Fibroblast of skin of back (primary cell): ENCODE measurements around the gene TIGD7.
"Not testable (repeated sequence)": the region's sequence is repeated elsewhere in the genome, so short reads cannot be mapped to it uniquely, and the experiment has no call there.

Experiments
- DNase-seq: peaks from one replicate; pipeline ENCODE4 v3.0.0-alpha.2; 2013

TIGD7 gene

DNA sequence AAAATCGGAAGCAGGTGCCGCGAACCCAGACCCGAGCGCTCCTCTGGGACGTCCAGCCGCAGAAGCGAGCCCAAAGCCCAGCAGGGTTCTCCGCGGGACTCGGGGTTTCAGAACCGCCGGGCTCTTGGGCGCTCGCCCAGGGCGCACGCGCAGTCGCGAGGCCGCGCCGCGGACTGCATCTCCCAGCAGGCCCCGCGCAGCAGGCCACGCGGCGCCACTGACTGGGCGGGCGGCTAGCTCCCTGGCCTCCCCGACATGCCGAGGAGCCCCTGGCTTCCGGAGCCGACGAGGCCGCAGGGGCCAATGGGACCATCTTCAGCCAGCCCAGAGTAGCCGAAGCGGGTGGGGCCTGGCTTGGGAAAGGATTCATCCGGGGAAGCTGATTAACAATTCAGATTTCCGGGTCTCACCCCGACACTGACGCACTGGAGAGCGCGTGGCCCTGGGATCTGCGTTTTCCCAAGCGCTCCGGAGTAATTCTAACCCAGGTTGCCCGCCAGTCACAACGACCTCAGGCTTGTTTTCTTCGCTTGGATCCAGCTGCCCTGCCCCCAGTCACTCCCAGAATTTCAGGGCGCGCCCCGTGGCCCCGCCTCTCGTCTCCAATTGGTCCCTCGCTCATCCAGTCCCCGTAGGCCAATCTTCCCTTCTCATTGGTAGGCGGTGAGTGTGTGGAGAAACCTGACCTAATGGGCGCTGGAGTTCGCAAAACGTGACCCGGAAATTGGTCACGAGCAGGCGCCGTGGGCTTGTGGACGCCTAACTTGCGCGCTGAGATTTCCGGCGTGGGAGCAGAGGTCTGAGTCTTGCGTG is 22.3 kb downstream of the TIGD7 start, which contains the start of gene ZNF263:
ZNF263 (plus strand) TSS at position 762 of the 813 bp plus-strand sequence. CDS start 328 bp downstream, outside the sequence.
- peak; percentile 99 for DNase-seq

DNA sequence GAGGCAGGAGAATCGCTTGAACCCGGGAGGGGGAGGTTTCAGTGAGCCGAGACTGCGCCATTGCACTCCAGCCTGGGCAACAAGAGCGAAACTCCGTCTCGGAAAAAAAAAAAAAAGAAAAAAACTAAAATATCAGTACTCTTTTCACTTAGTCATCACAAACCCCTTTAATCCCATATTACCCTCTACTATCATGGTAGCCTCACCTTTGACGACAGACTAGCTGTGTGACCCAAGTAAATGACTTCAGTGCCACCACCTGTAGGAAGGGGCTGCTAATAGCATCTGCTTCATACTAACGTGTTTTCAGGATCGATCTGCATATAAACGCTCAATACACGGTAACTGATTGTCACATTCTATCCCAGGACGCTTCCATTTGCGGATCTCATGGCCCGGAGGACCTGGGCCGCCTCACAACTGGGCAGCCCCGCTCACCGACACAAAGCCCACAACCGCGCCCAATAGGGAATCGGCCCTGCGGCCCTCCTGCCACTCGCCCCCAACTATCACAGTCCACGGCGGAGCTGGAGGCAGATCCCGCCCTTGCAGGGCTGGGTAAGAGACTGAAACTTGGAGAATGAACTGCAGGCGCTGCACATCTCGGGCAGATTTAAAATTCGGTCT is 23.0 kb downstream of the TIGD7 start:
- DNase-seq: peak; percentile 77

DNA sequence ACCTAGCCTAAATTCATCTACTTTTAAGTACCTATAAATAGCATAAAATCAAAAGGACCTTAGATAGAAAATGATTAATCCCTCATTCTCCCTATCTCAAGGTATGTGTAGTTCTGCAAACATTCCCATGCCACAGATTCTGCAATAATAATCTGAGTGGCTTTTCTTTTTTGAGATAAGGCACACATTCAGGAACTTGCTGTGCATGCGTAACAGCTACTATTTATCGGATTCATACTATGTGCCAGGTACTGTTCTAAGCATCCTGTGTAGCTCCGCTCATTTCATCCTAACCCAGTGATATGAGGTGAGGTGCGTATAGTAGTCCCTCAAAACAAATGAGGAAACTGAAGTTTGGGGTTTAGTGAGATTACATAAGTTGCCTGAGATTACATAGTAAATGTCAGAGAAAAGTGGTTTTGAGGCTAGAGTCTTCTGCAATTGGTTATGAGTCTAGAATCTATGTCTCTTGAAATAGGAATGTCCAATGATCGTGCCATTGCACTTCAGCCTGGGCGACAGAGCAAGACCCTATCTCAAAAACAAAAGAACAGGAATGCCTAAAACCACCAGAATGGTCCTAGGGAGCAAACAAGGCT is 23.9 kb downstream of the TIGD7 start:
- no peak for DNase-seq

DNA sequence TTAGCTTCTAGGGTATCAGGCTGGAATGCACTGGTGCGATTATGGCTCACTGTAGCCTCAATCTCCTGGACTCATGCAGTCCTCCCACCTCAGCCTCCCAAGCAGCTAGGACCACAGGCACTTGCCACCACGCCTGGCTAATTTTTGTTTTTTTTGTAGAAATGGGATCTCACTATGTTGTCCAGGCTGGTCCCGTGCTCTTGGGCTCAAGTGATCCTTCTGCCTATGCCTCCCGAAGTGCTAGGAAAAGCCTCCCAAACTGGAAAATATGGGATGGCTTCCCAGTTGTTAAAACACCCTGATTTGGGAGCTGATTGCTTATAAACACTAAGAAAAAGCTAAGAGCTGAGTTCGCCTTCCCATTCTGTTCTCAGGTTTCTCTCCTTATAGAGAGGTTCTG is 28.6 kb downstream of the TIGD7 start:
- DNase-seq: no peak

DNA sequence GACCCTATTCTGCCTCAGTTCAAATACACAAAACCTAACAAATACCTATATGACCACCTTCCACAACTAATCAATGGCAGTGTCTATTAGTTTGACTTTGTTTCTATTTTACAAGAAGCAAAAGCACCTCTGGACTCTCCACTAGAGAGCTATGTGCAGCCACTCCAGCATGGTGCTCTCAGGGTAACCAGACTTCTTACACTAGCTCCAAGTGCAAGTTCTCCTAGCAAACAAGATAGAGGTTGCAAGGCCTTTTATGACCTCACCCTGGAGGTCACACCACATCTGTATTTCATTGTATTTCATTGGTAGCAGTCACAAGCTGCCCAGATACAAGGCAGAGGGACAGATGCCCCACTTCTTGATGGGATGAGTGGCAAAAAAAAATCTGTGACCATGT is 30.3 kb downstream of the TIGD7 start:
- DNase-seq: no peak

DNA sequence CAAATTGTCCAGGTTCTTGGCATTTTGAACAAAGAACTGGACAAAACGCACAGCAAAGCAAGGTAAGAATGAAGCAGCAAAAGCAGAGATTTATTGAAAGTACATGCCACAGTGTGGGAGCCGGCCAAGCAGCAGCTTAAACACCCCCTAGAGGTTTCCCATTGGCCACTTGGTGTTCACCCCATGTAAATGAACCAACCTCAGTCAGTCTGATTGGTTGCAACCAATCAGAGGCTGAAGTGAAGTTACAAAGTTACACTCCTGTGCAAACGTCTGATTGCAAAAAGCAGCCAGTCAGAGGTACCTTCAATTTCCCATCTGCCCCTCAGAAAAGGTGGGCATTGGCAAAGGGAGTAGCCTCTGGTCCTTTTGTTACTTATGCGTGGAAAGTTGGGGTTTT is 30.7 kb downstream of the TIGD7 start:
- DNase-seq: no peak

DNA sequence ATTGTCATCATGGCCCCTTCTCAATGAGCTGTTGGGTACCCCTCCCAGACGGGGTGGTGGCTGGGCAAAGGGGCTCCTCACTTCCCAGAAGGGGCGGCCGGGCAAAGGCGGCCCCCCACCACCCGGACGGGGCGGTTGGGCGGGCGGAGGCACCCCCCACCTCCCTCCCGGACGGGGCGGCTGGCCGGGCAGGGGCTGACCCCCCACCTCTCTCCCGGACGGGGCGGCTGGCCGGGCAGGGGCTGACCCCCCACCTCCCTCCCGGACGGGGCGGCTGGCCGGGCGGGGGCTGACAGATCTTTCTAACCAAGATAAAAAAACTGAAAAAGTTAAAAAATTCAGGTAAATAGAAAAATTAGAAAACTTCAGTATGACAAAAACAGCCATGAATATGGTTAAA is 33.9 kb downstream of the TIGD7 start:
- DNase-seq: not testable (repeated sequence)

DNA sequence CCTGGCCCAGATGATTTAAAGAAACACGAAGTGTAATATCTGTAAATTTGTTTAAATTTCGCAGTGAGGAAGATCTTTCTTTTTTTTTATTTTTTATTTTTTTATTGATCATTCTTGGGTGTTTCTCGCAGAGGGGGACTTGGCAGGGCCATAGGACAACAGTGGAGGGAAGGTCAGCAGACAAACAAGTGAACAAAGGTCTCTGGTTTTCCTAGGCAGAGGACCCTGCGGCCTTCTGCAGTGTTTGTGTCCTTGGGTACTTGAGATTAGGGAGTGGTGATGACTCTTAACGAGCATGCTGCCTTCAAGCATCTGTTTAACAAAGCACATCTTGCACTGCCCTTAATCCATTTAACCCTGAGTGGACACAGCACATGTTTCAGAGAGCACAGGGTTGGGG is 34.5 kb downstream of the TIGD7 start:
- not testable (repeated sequence) for DNase-seq

DNA sequence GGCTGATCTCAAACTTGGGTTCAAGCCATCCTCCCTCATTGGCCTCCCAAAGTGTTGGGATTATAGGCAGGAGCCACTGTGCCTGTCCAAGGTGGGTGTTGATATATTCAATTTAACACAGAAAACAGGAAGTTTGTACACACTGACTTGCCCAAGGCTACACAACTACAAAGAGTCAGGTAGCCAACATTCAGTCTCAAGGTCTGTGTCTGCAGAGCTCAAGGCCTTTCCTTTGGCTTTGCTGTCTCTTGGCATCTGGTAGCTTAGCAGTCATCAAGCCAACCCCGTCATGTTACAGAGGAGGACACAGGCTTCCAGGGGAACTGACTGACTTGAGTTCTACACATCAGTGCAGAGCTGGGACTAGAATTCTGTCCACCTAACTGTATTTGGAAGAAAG is 36.9 kb downstream of the TIGD7 start:
- DNase-seq: no peak

DNA sequence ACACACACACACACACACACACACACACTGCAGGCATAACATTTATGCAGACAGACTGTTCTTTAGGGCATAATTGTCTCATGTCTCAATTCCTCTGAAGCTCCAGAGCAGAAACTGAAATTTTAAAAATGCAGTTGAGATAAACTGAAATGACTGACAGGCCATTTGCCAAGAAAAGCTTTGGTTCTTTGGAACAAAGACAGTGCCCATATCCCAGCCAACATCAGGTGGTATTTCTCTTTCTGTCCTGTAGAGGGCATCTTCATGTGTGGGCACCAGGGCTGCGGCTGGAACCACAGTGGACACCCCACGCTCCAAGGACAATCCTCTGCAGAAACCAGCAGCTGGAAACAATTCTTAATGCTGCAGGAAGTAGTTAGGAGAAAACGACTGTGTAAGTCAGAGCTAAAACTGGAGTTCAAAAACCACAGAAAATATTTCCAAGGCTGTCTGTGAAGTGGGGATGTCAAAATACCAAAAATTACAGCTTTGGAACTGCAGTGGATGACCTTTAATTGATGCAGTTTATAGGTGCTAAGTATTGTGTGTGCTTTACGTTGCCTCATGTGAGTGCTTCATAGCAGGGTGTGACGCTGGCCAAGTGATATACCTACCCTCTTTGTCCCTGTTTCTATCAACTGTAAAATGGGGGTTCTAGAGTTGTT is 38.2 kb downstream of the TIGD7 start:
- peak; percentile 42 for DNase-seq

DNA sequence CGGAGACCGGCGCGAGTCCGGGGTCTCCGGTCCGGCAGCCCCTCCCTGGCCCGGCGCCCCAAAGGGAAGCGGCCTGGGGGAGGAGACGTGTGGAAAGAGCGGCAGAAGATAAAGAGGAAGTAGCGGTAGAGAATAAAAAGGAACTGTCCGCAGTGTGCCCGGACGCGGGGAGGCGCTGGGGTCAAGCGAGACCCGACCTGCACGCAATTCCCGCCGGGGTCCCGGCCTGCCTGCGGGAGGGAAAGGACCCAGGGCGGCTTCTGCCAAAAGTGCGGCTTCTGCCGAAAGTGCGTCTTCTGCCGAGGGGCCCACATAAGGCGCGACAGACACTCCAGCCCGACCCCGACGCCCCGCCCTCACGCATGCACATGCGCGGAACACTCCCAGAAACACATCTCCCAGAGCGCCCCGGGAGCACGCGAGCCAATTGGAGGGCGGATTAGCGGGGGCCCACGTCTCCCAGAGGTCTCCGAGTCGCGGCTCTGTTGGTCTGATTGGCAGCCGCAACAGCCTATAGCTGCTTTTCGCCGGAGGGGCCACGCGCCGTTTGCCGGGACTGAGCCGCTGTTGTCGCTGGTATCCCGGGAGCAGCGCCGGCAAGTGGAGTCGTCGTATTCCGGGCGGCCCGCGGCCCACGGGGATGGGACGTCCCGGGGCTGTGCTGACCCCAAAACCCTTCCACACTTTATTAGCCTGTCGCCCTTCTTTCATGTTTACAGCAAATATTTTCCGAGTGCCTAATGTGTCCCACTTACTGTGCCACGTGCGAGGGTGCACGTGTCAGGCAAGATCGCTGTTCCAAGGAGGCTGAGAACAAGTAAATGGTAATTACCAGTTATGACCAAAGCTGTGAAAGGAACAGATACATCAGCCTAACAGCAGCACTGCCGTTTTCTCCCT is 40.8 kb downstream of the TIGD7 start:
- DNase-seq: peak; percentile 99

DNA sequence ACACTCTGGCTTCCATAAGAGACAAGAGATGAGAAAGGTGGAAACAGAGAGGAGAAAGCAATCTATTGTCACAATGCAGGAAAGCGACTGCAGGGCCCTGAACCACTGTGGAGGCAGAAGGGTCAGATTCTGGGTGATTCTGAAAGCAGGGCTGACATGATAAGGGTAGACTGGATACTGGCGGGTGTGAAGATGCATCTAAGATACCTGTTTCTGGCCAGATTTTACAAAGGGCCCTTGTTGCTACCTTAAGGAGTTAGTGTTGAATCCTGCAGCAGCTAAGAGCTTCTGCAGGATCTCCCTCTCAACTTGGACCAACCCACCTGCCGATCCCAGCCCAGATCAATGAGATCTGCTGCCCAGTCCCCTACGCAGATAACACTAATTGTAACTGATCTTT is 42.7 kb downstream of the TIGD7 start:
- no peak for DNase-seq

DNA sequence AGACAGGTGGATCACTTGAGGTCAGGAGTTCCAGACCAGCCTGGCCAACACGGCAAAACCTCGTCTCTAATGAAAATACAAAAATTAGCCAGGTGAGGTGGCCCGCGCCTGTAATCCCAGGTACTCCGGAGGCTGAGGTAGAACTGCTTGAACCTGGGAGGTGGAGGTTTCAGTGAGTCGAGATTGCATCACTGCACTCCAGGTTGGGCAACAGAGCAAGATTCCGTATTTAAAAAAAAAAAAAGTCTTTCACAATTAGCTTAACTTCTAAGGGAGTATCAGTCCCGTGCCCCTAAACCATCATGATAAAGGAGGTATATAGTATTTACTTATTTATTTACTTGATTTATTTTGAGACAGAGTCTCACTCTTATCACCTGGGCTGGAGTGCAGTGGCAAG is 45.4 kb downstream of the TIGD7 start:
- DNase-seq: no peak

DNA sequence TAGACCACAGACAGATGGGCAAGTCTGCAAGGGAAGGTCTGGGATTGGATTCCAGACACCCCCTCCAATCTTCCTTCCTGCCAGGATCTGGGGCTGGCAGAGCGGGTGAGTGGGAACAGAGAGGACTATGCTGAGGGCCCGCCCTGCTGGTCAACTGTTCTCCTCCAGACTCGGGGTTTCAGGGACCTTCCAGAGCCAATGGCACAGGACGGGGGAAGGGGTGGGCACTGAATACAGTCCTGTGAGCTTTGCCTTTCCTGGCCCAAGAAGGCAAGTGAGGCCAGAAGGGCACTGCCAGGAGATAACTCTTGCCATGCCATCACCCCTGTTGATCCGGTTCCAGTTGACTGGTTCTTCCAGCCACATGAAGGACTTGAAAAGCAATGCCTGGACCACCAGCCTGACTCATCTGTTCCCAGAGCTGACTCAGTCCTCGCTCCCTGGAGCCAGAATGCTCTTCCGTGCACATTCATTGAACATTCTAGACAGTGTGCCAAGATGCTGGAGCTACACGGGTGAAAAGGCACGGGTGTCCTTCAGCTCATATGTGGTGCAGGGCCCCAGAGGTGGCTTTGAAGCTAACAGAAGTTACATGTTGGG is 48.3 kb downstream of the TIGD7 start:
- peak; percentile 3 for DNase-seq

DNA sequence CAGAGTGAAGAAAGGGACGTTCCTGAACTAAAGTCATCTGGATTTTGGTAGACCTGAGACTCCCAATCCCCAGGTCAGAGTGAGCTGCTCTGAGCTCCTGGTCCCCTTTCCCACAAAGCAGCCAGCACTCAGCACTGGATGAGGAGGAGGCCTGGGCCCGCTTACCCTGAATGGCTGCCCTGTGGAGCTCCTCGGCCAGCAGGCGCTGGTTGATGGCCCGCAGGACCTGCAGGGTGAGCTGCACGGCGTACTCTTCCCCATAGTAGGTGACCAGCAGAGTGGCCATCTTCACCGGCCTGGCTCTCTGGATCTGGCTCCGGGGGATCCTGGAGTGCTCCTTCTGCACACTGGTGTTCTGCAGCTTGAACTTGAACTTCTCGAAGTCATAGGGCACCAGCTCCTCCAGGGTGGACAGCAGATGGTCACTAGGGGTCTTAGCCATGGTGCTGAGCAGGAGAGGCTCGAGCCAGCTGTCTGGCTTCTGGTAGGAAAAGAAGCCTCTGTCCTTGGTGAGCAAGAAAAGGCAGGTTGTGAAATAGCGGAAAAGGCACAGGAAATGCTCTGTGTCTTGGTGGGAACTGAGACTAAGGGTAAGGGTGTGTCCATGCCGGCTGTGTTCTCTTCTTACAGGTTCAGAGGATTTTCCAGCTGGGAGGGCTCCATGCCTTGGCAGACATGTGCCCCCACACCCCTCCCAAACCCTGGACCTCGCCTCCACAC is 48.9 kb downstream of the TIGD7 start, which contains the start of gene MEFV:
MEFV (minus strand) TSS at position 488 of the 720 bp plus-strand sequence; CDS start at position 442, 46 bp downstream.
- DNase-seq: no peak

DNA sequence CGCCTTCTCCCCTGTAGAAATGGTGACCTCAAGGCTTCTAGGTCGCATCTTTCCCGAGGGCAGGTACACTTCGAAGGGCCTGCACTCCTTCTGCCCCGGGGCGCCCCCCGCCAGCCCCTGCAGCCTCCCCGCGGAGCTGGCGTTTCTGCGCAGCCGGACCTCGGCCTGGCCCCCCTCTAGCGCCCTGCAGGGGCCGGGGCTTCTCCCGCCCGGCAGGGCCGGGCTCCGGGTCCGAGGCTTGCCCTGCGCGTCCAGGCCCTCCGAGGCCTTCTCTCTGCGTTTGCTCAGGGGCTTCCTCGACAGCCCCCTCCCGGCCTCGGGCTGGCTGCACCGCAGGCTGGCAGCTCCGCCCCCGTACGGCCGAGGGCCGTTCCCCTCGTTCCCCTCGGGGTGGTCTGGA is 50.9 kb downstream of the TIGD7 start:
- DNase-seq: no peak

DNA sequence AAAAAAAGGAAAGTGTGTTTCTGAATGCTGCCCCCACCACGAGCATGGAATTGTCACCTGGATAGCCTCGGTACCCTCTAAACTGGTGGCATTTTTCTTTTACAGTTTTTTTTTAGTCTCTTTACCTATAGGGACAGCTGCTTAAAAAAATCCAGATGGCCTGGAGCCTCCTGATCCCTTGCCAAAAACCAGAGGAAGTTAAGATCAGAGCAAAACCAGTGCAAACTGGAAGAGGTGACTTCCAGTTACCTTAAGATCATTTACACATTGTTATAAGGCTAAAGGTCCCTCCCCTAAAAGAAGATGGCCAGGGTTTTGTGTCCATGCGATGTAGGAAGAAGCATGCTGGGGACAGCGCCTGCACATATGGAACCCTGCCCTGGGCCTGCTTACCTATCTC is 52.3 kb downstream of the TIGD7 start:
- DNase-seq: no peak

DNA sequence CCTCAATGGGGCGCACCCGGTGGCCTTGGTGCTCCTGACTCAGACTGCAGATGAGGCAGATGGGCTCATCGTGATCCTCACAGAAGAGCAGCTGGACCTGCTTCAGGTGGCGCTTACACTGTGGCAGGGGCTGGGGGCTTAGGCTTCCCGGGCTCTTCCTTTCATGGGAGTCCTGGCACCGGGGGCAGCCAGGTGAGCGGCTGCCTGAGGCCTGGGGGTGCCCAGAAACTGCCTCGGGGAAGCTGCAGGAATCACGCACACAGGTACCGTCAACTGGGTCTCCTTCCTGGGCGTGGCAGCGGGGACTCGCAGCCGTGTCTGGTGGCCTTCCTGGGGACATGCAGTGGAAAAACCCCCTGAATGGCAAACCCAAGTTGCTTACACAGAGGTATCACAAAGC is 55.8 kb downstream of the TIGD7 start:
- DNase-seq: no peak

DNA sequence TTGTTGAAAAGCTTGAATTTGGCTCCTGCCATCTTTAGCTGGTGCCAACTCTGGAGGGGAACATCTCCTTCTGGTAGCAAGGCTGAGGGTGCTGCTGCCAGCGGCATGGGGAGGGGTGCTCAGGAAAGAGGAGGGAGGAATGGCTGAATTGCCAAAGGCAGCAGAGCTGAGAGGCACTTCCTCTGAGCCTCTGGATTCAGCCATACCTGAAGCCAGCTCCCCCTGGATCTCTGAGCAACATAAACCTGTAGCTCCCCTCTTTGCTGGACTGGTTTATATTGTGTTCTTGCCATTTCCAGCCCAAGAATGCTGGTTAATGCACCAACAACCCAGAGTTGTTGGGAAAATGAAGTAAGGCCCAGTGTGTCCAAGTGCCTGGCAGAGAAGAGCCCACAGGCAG is 56.2 kb downstream of the TIGD7 start:
- DNase-seq: no peak
